HTR-8/SVneo (cell line): Measurements from ENCODE around the gene CNTNAP2.

Experiments used
- DNase-seq: peaks from one replicate; pipeline ENCODE4 v3.0.0; 2011; ENCODE audit warnings: low spot score, mixed read lengths; ENCODE audit not compliant: insufficient read length
- FAIRE-seq: peaks from 2 replicates; lab custom pipeline; 2011; peaks lifted over from hg19 to GRCh38; lab: Jason Lieb, UNC

Gene CNTNAP2

GRCh38 chr7:146116521-146117222 is at the start of gene CNTNAP2:
Gene CNTNAP2, plus strand, starts transcription at chr7:146116801. Its CDS starts 76 bp downstream, at chr7:146116877.
- no peak for FAIRE-seq
- DNase-seq: no peak

GRCh38 chr7:146067880-146068279 is 48.7 kb upstream of the CNTNAP2 start:
- FAIRE-seq: no peak
- no peak for DNase-seq

- FAIRE-seq (no peak), DNase-seq (no peak)
Measured at GRCh38 chr7:146074195-146074765, 42.3 kb upstream of the CNTNAP2 start.

- DNase-seq: no peak
- no peak for FAIRE-seq
Measured at GRCh38 chr7:146076344-146076743, 40.3 kb upstream of the CNTNAP2 start.

- FAIRE-seq: no peak
- DNase-seq: no peak
Measured at GRCh38 chr7:146084086-146084485, 32.5 kb upstream of the CNTNAP2 start.

GRCh38 chr7:146090023-146090645 is 26.5 kb upstream of the CNTNAP2 start:
- DNase-seq (peak; percentile 3), FAIRE-seq (no peak)

- no peak for FAIRE-seq
- DNase-seq: no peak
Measured at GRCh38 chr7:146094356-146094755, 22.2 kb upstream of the CNTNAP2 start.

- no peak for FAIRE-seq
- DNase-seq: no peak
Measured at GRCh38 chr7:146096994-146097393, 19.6 kb upstream of the CNTNAP2 start.

- DNase-seq (no peak), FAIRE-seq (no peak)
Measured at GRCh38 chr7:146106319-146106718, 10.3 kb upstream of the CNTNAP2 start.

GRCh38 chr7:146112755-146113154 is 3.8 kb upstream of the CNTNAP2 start:
- no peak for FAIRE-seq

GRCh38 chr7:146115548-146115850 is 1.1 kb upstream of the CNTNAP2 start:
- no peak for FAIRE-seq

More at GRCh38 chr7:146112755-146113154, 3.8 kb upstream of the CNTNAP2 start:
- no peak for DNase-seq

GRCh38 chr7:146115851-146116520 is 615 bp upstream of the CNTNAP2 start:
- DNase-seq: peak; percentile 1
- no peak for FAIRE-seq

More at GRCh38 chr7:146115548-146115850, 1.1 kb upstream of the CNTNAP2 start:
- DNase-seq: no peak

GRCh38 chr7:146117576-146117975 is 975 bp downstream of the CNTNAP2 start:
- no peak for DNase-seq
- no peak for FAIRE-seq

GRCh38 chr7:146119002-146119401 is 2.4 kb downstream of the CNTNAP2 start:
- DNase-seq (no peak), FAIRE-seq (no peak)

- FAIRE-seq: no peak
Measured at GRCh38 chr7:146123715-146124114, 7.1 kb downstream of the CNTNAP2 start.

GRCh38 chr7:146126767-146127509 is 10.3 kb downstream of the CNTNAP2 start:
- DNase-seq (no peak), FAIRE-seq (no peak)

More at GRCh38 chr7:146123715-146124114, 7.1 kb downstream of the CNTNAP2 start:
- no peak for DNase-seq

- DNase-seq (no peak), FAIRE-seq (no peak)
Measured at GRCh38 chr7:146129296-146129695, 12.7 kb downstream of the CNTNAP2 start.

GRCh38 chr7:146129997-146130396 is 13.4 kb downstream of the CNTNAP2 start:
- DNase-seq: no peak
- no peak for FAIRE-seq

GRCh38 chr7:146131701-146132100 is 15.1 kb downstream of the CNTNAP2 start:
- DNase-seq: no peak
- FAIRE-seq: no peak

GRCh38 chr7:146136357-146136875 is 19.8 kb downstream of the CNTNAP2 start:
- DNase-seq: no peak
- no peak for FAIRE-seq
